Esophagus muscularis mucosa (tissue), 4 donors: ENCODE measurements around the gene FOXL2NB. TPM values are rescaled to one million over a fixed set of nuclear protein-coding genes. Genes with fewer than 3 reads are reported as not detected.
A peak's percentile ranks its signal among the peaks of the same experiment; 100 is the strongest.
"Not testable (repeated sequence)": the region's sequence is repeated elsewhere in the genome, so short reads cannot be mapped to it uniquely, and the experiment has no call there.

Source experiments
- DNase-seq: peaks from one replicate; pipeline ENCODE4 v3.0.0-alpha.2; 2017; ENCODE audit errors: extremely low spot score
- H3K27ac ChIP-seq, 4 donors: fragments of 200-600 bp; sonication (generic); replicated peaks in 1 of 4; 1 replicate in 3 of 4; 2 replicates in 1 of 4; pipeline ENCODE4 v1.5.1; 2016 to 2019; ENCODE audit warnings: mild to moderate bottlenecking in 1 of 4
- H3K27me3 ChIP-seq, 4 donors: fragments of 200-600 bp; sonication (generic); one replicate each; pipeline versions ENCODE4 v1.5.1 to v1.6.0; 2016 to 2019
- H3K36me3 ChIP-seq, 4 donors: fragments of 200-600 bp; sonication (generic); one replicate each; pipeline ENCODE4 v1.5.1; 2016 to 2019
- H3K4me1 ChIP-seq, 4 donors: fragments of 200-600 bp; sonication (generic); one replicate each; pipeline ENCODE4 v1.5.1; 2016 to 2019
- H3K4me3 ChIP-seq, 4 donors: fragments of 200-600 bp; sonication (generic); 1 replicate in 2 of 4; 2 replicates in 2 of 4; pipeline ENCODE4 v1.5.1; 2016 to 2019; ENCODE audit warnings: mild to moderate bottlenecking in 4 of 4, moderate library complexity in 1 of 4
- H3K9me3 ChIP-seq, 4 donors: fragments of 200-600 bp; sonication (generic); 1 replicate in 3 of 4; 2 replicates in 1 of 4; pipeline ENCODE4 v1.5.1; 2016 to 2019
- EP300 ChIP-seq: sonication (generic); formaldehyde crosslinking; IDR thresholded peaks from one replicate; pipeline ENCODE4 v1.6.1; 2017; ENCODE audit warnings: antibody characterized with exemption
- POLR2A ChIP-seq: fragments of 450-650 bp; IDR thresholded peaks from one replicate; pipeline ENCODE4 v1.6.1; 2017; ENCODE audit warnings: antibody characterized with exemption, moderate library complexity, mild to moderate bottlenecking, low read depth
- POLR2AphosphoS5 ChIP-seq, 2 donors: sonication (generic); formaldehyde crosslinking; IDR thresholded peaks; one replicate each; pipeline ENCODE4 v1.6.1; 2017; ENCODE audit warnings: antibody characterized with exemption in 2 of 2
- WGBS: methylation state at CpG from one replicate; pipeline ENCODE4 v1.1.5; 2018; 5-methylcytosine and 5-hydroxymethylcytosine counted together
- intact Hi-C: fragments of 100-400 bp; cut with DNase I; formaldehyde crosslinking; loops from one replicate; pipeline ENCODE4 v1.15.1; 2023
- total RNA-seq, 4 donors: library from RNA; depleted of rRNA; stranded (reverse); fragments of >200 nt; gene quantifications; one replicate each; pipeline versions ENCODE4 v1.1.0 to v1.2.1, GENCODE V29; 2016
- TF ChIP-seq, protein P1 (sequence below), 3 experiments: fragments of 200-600 bp in 2 of 3; fragments of 450-650 bp in 1 of 3; sonication (generic) in 2 of 3; IDR thresholded peaks; one replicate each; pipeline ENCODE4 v1.5.1; 2017 to 2019; ENCODE audit warnings: antibody characterized with exemption in 3 of 3, mild to moderate bottlenecking in 2 of 3, moderate library complexity in 1 of 3

The FOXL2NB gene
- total RNA-seq, 4 donors from 2014 or later: not detected

DNA sequence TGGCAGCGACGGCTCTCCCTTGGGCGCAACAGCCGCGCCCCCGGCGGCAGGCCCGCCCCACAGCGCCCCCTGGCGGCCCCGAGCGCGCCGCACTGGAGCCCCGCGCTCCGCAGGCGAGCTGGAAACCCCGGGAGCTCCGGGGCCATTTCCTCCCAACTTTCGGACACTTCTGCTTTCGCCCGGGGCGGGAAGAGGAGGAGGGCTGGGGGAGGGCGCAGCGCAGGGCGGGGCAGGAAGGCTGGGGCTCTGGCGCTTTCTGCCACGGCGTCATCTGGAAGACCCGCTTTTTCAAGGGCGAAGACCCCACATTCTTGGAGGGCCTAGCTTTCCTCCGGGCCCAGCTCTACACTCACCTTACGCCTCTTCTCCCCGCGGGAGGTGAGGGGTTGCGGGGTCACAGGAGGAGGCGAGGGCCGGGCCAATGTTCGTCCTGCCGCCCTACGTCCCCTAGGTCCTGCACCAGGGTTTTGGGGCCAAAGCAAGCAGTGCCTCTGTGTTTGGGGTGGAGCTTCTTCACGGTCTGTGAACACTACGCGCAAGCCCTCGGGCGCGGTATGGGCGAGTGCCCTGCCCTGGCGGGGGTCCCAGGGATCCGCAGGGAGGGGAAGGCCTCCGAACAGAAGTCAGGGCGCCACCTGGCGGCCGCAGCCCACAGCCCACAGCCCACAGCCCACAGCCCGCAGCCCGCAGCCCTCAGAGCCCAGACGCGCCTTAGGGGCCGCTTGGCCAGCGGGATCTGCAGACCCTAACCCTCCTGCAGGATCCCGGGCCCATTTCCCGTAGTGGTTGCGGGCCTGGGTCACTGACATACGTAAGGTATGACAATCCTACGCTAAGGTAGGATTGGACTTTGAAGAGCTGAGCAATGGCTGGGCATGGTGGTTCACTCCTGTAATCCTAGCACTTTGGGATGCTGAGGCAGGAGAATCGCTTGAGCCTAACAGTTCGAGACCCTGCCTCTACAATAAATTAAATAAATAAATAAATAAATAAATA lies 31.2 kb upstream of the FOXL2NB start:
- no peaks in the 10 kb centered on the region for H3K27me3 ChIP-seq
- intact Hi-C loops: loop anchor here (1.0 to 10.0 kb wide), 4 partner anchors 81 to 322 kb away; partner anchors contain the start of genes CEP70 and PIK3CB
- H3K9me3 ChIP-seq: no peaks in the 10 kb centered on the region
- peak overlapping the region; percentile 87 to 96 (median 94) for H3K27ac ChIP-seq
- peaks cover 0 to 20% (median 15%) of the 10 kb centered on the region in 4 donors for H3K4me1 ChIP-seq
- no peaks in the 10 kb centered on the region for H3K36me3 ChIP-seq
- H3K4me3 ChIP-seq: peak overlapping the region; percentile 61 to 88 (median 82)
- 4% methylated on average over 46 of the region's 68 CpGs for WGBS
- peak; percentile 97 for DNase-seq
- TF ChIP-seq POLR2AphosphoS5 (IDR thresholded peaks at IDR 0.05) (peak; percentile 59 to 61), POLR2A (no peak), EP300 (no peak)
- TF ChIP-seq, protein P1, sequence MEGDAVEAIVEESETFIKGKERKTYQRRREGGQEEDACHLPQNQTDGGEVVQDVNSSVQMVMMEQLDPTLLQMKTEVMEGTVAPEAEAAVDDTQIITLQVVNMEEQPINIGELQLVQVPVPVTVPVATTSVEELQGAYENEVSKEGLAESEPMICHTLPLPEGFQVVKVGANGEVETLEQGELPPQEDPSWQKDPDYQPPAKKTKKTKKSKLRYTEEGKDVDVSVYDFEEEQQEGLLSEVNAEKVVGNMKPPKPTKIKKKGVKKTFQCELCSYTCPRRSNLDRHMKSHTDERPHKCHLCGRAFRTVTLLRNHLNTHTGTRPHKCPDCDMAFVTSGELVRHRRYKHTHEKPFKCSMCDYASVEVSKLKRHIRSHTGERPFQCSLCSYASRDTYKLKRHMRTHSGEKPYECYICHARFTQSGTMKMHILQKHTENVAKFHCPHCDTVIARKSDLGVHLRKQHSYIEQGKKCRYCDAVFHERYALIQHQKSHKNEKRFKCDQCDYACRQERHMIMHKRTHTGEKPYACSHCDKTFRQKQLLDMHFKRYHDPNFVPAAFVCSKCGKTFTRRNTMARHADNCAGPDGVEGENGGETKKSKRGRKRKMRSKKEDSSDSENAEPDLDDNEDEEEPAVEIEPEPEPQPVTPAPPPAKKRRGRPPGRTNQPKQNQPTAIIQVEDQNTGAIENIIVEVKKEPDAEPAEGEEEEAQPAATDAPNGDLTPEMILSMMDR (IDR thresholded peaks at IDR 0.05): peak; percentile 84 to 90 (median 88)

DNA sequence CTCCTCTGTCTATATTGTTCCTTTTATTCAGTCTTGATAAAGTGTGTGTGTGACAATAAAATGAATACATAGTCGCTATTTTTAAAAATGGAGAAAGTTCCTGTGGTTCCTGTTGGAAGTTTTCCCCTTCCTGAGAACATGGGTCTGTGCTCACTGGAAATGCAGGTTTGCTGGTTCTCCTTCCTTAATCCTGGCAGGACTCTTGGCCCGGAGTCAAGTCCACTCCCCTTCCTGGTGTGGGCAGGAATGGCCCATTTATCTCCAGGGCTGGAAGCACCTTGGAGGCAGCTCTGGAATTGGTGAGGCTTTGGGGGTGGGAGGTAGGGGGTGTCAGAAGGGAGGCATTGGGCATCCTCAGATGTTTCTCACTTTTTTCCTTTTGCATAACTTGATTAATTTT lies 30.2 kb upstream of the FOXL2NB start:
- no peaks in the 10 kb centered on the region for H3K9me3 ChIP-seq
- intact Hi-C loops: loop anchor here (2.0 to 10.0 kb wide), 2 partner anchors 142 to 216 kb away; no protein-coding TSS in a partner anchor
- no peaks in the 10 kb centered on the region for H3K27me3 ChIP-seq
- no peak overlapping the region for H3K27ac ChIP-seq
- no peak for DNase-seq
- TF ChIP-seq POLR2A: no peak
- no peak for TF ChIP-seq EP300
- TF ChIP-seq, protein P1 (IDR thresholded peaks at IDR 0.05): no peak
- TF ChIP-seq POLR2AphosphoS5 (IDR thresholded peaks at IDR 0.05): no peak
- H3K4me1 ChIP-seq: peaks cover 0 to 20% (median 15%) of the 10 kb centered on the region in 4 donors
- H3K4me3 ChIP-seq: no peak overlapping the region
- 61% methylated on average over 2 of the region's 2 CpGs for WGBS
- no peaks in the 10 kb centered on the region for H3K36me3 ChIP-seq

DNA sequence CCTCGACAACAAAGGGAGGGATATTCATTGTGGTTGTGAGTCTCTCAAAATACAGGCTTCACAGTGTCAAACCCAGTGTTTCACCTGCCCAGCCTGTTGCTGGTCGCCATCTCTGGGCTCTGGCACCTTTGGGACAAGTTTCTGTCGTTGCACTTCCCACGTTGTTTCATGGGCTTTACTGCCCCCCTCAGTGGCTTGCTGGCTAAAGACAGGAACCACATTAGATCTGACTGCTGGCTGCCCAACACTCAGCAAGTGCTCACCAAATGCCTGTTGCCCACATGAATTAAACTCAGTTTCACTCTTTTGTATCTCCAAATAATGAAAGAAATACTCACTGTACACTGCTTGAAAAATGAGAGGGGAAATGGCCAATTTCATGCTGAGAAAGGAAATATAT lies 27.7 kb upstream of the FOXL2NB start:
- TF ChIP-seq POLR2A (no peak), EP300 (no peak), POLR2AphosphoS5 (IDR thresholded peaks at IDR 0.05) (no peak)
- TF ChIP-seq, protein P1 (IDR thresholded peaks at IDR 0.05): no peak
- DNase-seq: no peak
- Histone ChIP-seq H3K27me3 (peaks cover 0 to 9% (median 0%) of the 10 kb centered on the region in 4 donors), H3K4me1 (peaks cover 0 to 23% (median 18%) of the 10 kb centered on the region in 4 donors), H3K9me3 (no peaks in the 10 kb centered on the region), H3K36me3 (no peaks in the 10 kb centered on the region), H3K27ac (no peak overlapping the region), H3K4me3 (no peak overlapping the region)
- 79% methylated on average over 4 of the region's 4 CpGs for WGBS
- intact Hi-C loops: loop anchor here (10.0 kb wide), 1 partner anchor 145 kb away; no protein-coding TSS in a partner anchor

DNA sequence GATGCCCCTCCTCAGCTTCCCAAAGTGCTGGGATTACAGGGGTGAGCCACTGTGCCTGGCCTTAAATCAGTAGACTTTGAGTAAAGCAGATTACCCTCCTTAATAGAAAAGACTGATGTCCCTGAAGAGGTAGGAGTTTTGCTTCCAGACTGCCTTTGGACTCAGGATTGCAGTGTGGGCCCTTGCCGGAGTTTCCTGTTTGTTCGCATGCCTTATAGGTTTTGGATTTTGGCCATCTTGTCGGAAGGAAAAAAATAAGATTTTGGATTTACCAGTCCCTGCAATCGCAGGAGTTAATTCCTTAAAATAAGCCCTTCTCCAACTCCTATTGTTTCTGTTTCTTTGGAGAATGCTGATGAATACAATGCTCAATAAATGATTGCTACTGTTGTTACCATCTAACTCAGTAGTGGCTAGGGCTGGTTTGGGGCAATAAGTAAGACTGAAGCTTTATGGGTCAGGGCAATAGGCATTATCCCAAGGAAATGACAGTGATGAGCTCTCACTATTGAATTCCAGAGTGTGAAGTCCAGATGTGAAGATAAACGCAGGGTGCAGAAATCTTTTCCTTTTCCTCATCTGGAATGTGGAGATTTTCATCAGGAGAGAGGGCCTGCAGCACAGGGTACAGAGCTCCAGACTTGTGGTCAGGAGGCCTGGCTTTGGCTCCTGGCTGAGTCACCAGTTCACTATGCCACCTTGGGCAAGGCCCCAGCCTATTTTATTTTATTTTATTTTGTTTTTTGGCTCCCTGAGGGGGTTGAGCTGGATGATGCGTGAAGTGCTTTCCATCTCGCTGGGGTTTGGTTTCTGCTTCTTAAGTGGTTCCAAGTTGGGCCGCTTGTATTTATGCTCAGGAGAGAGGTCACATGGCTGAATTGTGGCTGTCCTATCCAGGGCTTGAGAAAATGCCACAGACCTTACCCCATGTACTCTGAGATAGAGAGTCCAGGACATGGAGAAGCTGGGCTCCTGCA lies 25.4 kb upstream of the FOXL2NB start:
- intact Hi-C loops: no loop called here
- no peak overlapping the region for H3K4me3 ChIP-seq
- peaks cover 0 to 12% (median 0%) of the 10 kb centered on the region in 4 donors for H3K27me3 ChIP-seq
- H3K27ac ChIP-seq: no peak overlapping the region
- H3K4me1 ChIP-seq: peaks cover 0 to 6% (median 4%) of the 10 kb centered on the region in 4 donors
- 82% methylated on average over 8 of the region's 8 CpGs for whole genome bisulfite sequencing
- no peak for DNase-seq
- no peaks in the 10 kb centered on the region for H3K9me3 ChIP-seq
- no peaks in the 10 kb centered on the region for H3K36me3 ChIP-seq
- no peak for TF ChIP-seq POLR2AphosphoS5 (IDR thresholded peaks at IDR 0.05)
- TF ChIP-seq EP300: no peak
- TF ChIP-seq, protein P1 (IDR thresholded peaks at IDR 0.05): no peak
- TF ChIP-seq POLR2A: no peak

DNA sequence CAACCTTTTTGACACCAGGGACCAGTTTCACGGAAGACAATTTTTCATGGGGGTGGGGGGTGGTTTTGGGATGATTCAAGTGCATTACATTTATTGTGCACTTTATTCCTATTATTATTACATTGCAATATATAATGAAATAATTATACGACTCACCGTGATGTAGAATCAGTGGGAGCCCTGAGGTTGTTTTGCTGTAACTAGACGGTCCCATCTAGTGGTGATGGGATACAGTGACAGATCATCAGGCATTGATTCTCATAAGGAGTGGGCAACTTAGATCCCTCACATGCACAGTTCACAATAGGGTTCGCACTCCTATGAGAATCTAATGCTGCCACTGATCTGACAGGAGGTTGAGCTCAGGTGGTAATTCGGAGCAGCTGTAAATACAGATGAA lies 24.6 kb upstream of the FOXL2NB start:
- intact Hi-C loops, H3K4me3 ChIP-seq, H3K4me1 ChIP-seq, H3K9me3 ChIP-seq, H3K36me3 ChIP-seq, H3K27ac ChIP-seq, DNase-seq: not testable (repeated sequence)
- WGBS: 87% methylated on average over 6 of the region's 6 CpGs
- H3K27me3 ChIP-seq: peaks cover 0 to 12% (median 0%) of the 10 kb centered on the region in 4 donors
